Measurements from ENCODE around the gene MYZAP. TPM values are rescaled to one million over a fixed set of nuclear protein-coding genes. Genes with fewer than 3 reads are reported as not detected.

Gene MYZAP
- total and polyA plus RNA-seq, 10 of the 15 experiments (the other 5 are each of a cell fraction or from before 2014, with no cell fraction given): not detected

DNA sequence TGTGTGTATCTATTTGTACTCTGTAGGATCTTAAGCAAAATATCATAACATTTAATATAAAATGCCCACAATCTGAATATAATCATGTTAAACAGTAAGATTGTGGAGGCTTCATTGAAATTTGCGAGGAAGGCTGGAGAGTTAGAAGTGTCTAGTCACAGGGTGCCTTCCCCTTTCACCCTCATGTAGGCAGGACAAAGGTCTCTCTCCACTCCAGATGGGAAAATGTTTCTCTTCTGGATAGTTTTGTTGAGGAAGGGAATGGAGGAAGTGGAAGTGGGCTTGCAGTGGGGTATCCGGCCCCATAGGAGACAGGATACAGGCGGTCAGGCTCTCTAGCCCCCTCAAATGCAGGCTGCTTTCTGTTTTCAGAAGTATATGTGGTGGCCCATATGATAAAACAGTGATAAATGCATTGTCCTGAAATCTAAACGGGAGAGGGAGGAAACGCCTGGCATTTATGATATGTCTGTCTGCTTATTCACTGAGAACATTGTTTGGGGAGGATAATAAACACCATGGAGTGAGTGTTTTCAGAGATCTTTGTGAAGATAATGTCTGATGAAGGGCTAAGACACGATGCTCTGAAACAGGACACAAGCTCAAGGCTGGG is 13.3 kb upstream of the MYZAP start:
- no peak overlapping the region for H3K4me3 ChIP-seq
- ATAC-seq: no peak
- no peak overlapping the region for H3K9ac ChIP-seq (ENCODE audit: control insufficient read depth, insufficient read depth, low read length)
- H3K9me3 ChIP-seq (replicated peaks; ENCODE audit: control insufficient read depth, insufficient read depth, low read length): no peaks in the 10 kb centered on the region; the same call in 2 of the 3 replicates
- no peaks in the 10 kb centered on the region for H3K79me2 ChIP-seq (ENCODE audit: control insufficient read depth, insufficient read depth, low read length)
- in situ Hi-C loops (cut with MboI): no loop called here
- H3K36me3 ChIP-seq (ENCODE audit: control insufficient read depth in 2 of 2, insufficient read depth in 2 of 2, low read length in 1 of 2): no peaks in the 10 kb centered on the region
- ChIA-PET POLR2A (no interaction called here), SMC1A (ENCODE audit: uncharacterized antibody, unreplicated experiment) (no interaction called here), CTCF (interaction anchor here (0.5 kb wide), 1 partner anchor 1513 kb away, joined by 3 read pairs; no protein-coding TSS in a partner anchor), RAD21 (ENCODE audit: unreplicated experiment) (no interaction called here)
- no peak overlapping the region for H3K27ac ChIP-seq (ENCODE audit: control insufficient read depth, insufficient read depth)
- intact Hi-C loops (cut with micrococcal nuclease; ENCODE audit: unreplicated experiment): no loop called here
- no peak overlapping the region for H2AFZ ChIP-seq (ENCODE audit: control insufficient read depth, low read depth, low read length)
- no peak for DNase-seq (ENCODE audit: low read depth, low spot score)
- BruUV-seq (replicated peaks): no TSS peak
- no peak for TF ChIP-seq BCLAF1 (IDR thresholded peaks at IDR 0.05)
- no peaks in the 10 kb centered on the region for H4K20me1 ChIP-seq (ENCODE audit: control insufficient read depth, insufficient read depth)
- H3K4me1 ChIP-seq (ENCODE audit: control insufficient read depth, insufficient read depth, low read length): no peaks in the 10 kb centered on the region
- FAIRE-seq: no peak
- 10% methylated on average over 6 of the region's 6 CpGs for WGBS (ENCODE audit: insufficient coverage, insufficient replicate concordance, low lambda C conversion rate, missing lambda C conversion rate)
- H3K4me2 ChIP-seq (ENCODE audit: control insufficient read depth, insufficient read depth): no peak overlapping the region
- no peaks in the 10 kb centered on the region; a peak in 1 of 4 replicates for H3K27me3 ChIP-seq (replicated peaks in 1 of 2; ENCODE audit: control insufficient read depth in 2 of 2, insufficient read depth in 2 of 2, low read length in 1 of 2)

GRCh38 chr15:57580428-57580827 is 11.3 kb upstream of the MYZAP start:
- DNase-seq (ENCODE audit: low read depth, low spot score) (no peak), FAIRE-seq (no peak), ATAC-seq (no peak)
- SMC1A ChIA-PET (ENCODE audit: uncharacterized antibody, unreplicated experiment): no interaction called here
- in situ Hi-C loops (cut with MboI) (no loop called here), intact Hi-C loops (cut with micrococcal nuclease; ENCODE audit: unreplicated experiment) (no loop called here)
- H3K9ac ChIP-seq (ENCODE audit: control insufficient read depth, insufficient read depth, low read length): no peak overlapping the region
- no peaks in the 10 kb centered on the region for H3K79me2 ChIP-seq (ENCODE audit: control insufficient read depth, insufficient read depth, low read length)
- 35% methylated on average over 8 of the region's 8 CpGs for WGBS (ENCODE audit: insufficient coverage, insufficient replicate concordance, low lambda C conversion rate, missing lambda C conversion rate)
- H3K36me3 ChIP-seq (ENCODE audit: control insufficient read depth in 2 of 2, insufficient read depth in 2 of 2, low read length in 1 of 2): no peaks in the 10 kb centered on the region
- H3K4me1 ChIP-seq (ENCODE audit: control insufficient read depth, insufficient read depth, low read length): no peaks in the 10 kb centered on the region
- H3K27me3 ChIP-seq (replicated peaks in 1 of 2; ENCODE audit: control insufficient read depth in 2 of 2, insufficient read depth in 2 of 2, low read length in 1 of 2): no peaks in the 10 kb centered on the region
- RAD21 ChIA-PET (ENCODE audit: unreplicated experiment): no interaction called here
- no peak overlapping the region for H3K4me2 ChIP-seq (ENCODE audit: control insufficient read depth, insufficient read depth)
- no peaks in the 10 kb centered on the region for H4K20me1 ChIP-seq (ENCODE audit: control insufficient read depth, insufficient read depth)
- POLR2A ChIA-PET: no interaction called here
- no peak overlapping the region for H3K4me3 ChIP-seq
- no peaks in the 10 kb centered on the region; the same call in 2 of the 3 replicates for H3K9me3 ChIP-seq (replicated peaks; ENCODE audit: control insufficient read depth, insufficient read depth, low read length)
- no peak overlapping the region for H2AFZ ChIP-seq (ENCODE audit: control insufficient read depth, low read depth, low read length)
- BruUV-seq (replicated peaks): no TSS peak
- CTCF ChIA-PET: no interaction called here
- H3K27ac ChIP-seq (ENCODE audit: control insufficient read depth, insufficient read depth): no peak overlapping the region
- TF ChIP-seq ZSCAN29 (IDR thresholded peaks at IDR 0.05): no peak
- TF ChIP-seq, protein P1, sequence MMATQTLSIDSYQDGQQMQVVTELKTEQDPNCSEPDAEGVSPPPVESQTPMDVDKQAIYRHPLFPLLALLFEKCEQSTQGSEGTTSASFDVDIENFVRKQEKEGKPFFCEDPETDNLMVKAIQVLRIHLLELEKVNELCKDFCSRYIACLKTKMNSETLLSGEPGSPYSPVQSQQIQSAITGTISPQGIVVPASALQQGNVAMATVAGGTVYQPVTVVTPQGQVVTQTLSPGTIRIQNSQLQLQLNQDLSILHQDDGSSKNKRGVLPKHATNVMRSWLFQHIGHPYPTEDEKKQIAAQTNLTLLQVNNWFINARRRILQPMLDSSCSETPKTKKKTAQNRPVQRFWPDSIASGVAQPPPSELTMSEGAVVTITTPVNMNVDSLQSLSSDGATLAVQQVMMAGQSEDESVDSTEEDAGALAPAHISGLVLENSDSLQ (IDR thresholded peaks at IDR 0.05): no peak
- no peak for TF ChIP-seq YBX1 (IDR thresholded peaks at IDR 0.05)
- no peak for TF ChIP-seq ZNF207 (IDR thresholded peaks at IDR 0.05; ENCODE audit: borderline replicate concordance)
- TF ChIP-seq CREM (IDR thresholded peaks at IDR 0.05; ENCODE audit: low read depth): no peak
- no peak for TF ChIP-seq TARDBP (IDR thresholded peaks at IDR 0.05; ENCODE audit: borderline replicate concordance)
- TF ChIP-seq TCF3 (IDR thresholded peaks at IDR 0.05; ENCODE audit: borderline replicate concordance, insufficient read depth, low read depth, low read length): no peak
- no peak for TF ChIP-seq SMAD1 (IDR thresholded peaks at IDR 0.05; ENCODE audit: low read depth, partially characterized antibody)
- TF ChIP-seq RUNX3 (IDR thresholded peaks at IDR 0.05; ENCODE audit: low read length): no peak
- TF ChIP-seq BACH1 (IDR thresholded peaks at IDR 0.05; ENCODE audit: borderline replicate concordance): no peak
- no peak for TF ChIP-seq ZZZ3 (IDR thresholded peaks at IDR 0.05; ENCODE audit: control insufficient read depth, insufficient read length, low read depth)
- no peak for TF ChIP-seq ZNF24 (IDR thresholded peaks at IDR 0.05)
- no peak for TF ChIP-seq SRF (IDR thresholded peaks at IDR 0.05; ENCODE audit: low read depth in 2 of 2, low read length in 2 of 2)

Measured in GM12878 (cell line).